Upper lobe of left lung (tissue), 4 donors: ENCODE results near the gene SHANK3.

ENCODE experiments used
- CTCF ChIP-seq, 6 experiments: fragments of 450-650 bp in 4 of 6; fragments of 200-600 bp in 2 of 6; sonication (generic) in 2 of 6; IDR thresholded peaks; one replicate each; pipeline ENCODE4 v1.5.1; 2016 to 2019; ENCODE audit warnings: antibody characterized with exemption in 6 of 6
- EP300 ChIP-seq, 4 donors: sonication (generic); formaldehyde crosslinking; IDR thresholded peaks; one replicate each; pipeline ENCODE4 v1.5.1; 2017; ENCODE audit warnings: antibody characterized with exemption in 4 of 4, control low read depth in 2 of 4
- POLR2AphosphoS5 ChIP-seq, 2 donors: sonication (generic); formaldehyde crosslinking; IDR thresholded peaks; one replicate each; pipeline ENCODE4 v1.5.1; 2017; ENCODE audit warnings: antibody characterized with exemption in 2 of 2

GRCh38 chr22:50696251-50696798 is 23.7 kb downstream of the SHANK3 start:
- TF ChIP-seq EP300 (IDR thresholded peaks at IDR 0.05): no peak
- TF ChIP-seq CTCF (IDR thresholded peaks at IDR 0.05): no peak
- TF ChIP-seq POLR2AphosphoS5 (IDR thresholded peaks at IDR 0.05): no peak
